Kidney capillary endothelial cell (primary cell): ENCODE results near the gene CYP26A1.

Experiments
- DNase-seq: peaks from one replicate; pipeline ENCODE4 v3.0.0-alpha.2; 2018; ENCODE audit warnings: low spot score

CYP26A1 gene

DNA sequence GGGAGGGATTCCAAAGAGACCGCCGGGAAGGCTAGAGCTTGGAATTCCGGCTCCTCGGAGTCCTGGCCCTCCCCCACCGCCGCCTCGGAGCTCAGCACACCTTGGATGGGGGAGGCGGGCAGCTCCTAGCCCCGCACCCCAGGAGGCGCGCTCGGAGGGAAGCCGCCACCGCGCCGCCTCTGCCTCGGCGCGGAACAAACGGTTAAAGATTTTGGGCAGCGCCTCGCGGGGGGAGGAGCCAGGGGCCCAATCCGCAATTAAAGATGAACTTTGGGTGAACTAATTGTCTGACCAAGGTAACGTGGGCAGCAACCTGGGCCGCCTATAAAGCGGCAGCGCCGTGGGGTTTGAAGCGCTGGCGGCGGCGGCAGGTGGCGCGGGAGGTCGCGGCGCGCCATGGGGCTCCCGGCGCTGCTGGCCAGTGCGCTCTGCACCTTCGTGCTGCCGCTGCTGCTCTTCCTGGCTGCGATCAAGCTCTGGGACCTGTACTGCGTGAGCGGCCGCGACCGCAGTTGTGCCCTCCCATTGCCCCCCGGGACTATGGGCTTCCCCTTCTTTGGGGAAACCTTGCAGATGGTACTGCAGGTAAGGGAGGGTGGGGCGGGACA, at the start of gene CYP26A1:
TSS of gene CYP26A1 (plus strand) at position 355 of the 608 bp plus-strand sequence. CDS start at position 397, 42 bp downstream.
- DNase-seq, result no peak

- DNase-seq, result no peak
These were observed 47.6 kb upstream of the CYP26A1 start for GRCh38 chr10:93026072-93026471.

GRCh38 chr10:93027508-93027907, 46.2 kb upstream of the CYP26A1 start:
- no peak for DNase-seq

DNA sequence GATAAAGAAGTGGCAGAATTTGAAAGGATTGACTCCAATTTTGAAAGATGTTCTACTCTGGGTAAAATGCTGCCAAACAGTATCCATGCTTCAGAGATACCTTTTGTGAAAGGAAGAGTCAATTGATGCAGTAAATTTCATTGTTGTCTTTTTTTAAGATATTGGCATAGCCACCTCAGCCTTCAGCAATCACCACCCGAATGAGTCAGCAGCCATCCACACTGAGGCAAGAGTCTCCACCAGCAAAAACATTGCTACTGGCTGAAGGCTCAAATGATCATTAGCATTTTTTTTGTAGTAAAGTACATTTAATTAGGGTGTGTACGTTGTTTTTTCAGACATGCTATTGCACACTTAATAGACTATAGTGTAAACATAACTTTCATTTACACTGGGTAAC, 44.8 kb upstream of the CYP26A1 start:
- no peak for DNase-seq

GRCh38 chr10:93030409-93030808, 43.3 kb upstream of the CYP26A1 start:
- peak; percentile 20 for DNase-seq

GRCh38 chr10:93032105-93032808, 41.4 kb upstream of the CYP26A1 start:
- DNase-seq, result no peak

- DNase-seq, result no peak
These were observed 40.9 kb upstream of the CYP26A1 start for GRCh38 chr10:93032809-93033137.

DNA sequence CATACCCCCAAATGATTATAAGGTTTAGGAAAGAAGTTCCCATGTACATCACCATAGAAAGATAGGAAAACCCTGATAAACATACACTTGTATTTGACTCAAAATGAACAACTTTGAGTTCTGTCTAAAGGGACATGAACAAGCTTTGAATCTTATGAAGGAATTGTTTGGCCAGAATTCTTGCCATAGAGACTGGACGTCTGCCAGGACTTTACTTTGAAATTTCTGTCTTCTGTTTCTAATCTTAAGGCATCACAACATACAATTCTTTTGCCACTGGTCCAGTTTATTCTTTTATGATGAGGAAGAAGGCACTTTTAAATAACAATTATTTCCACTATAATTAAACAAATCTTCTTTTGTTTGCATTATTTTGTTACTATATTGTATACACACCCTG, 39.3 kb upstream of the CYP26A1 start:
- DNase-seq, result no peak

DNA sequence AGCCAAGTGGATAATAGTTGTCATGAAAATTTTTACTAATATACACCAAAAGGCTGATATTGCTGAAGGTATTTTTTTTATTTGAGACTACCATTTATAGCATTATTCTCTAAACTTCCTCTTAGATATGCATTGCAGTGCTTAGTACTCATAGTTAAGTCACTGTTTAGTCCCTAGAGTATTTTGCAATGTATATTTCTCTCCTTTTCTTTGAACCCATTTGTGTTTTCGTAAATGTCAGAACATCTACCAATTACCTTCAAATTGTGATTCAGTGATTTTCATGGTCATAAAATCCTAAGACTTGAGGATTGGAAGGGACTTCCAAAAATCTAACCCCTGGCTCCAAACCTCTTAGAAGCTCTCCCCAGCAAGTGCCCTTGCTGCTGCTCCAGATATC, 34.6 kb upstream of the CYP26A1 start:
- no peak for DNase-seq

GRCh38 chr10:93039721-93040120, 34.0 kb upstream of the CYP26A1 start:
- no peak for DNase-seq

- no peak for DNase-seq
These were observed 19.2 kb upstream of the CYP26A1 start for GRCh38 chr10:93054486-93054885.

- no peak for DNase-seq
These were observed 15.6 kb upstream of the CYP26A1 start for GRCh38 chr10:93058139-93058538.

GRCh38 chr10:93059975-93060886, 13.5 kb upstream of the CYP26A1 start, which contains the start of gene CYP26C1:
Gene CYP26C1 (plus strand): TSS chr10:93060798. CDS start chr10:93061264, 466 bp downstream.
- no peak for DNase-seq

DNA sequence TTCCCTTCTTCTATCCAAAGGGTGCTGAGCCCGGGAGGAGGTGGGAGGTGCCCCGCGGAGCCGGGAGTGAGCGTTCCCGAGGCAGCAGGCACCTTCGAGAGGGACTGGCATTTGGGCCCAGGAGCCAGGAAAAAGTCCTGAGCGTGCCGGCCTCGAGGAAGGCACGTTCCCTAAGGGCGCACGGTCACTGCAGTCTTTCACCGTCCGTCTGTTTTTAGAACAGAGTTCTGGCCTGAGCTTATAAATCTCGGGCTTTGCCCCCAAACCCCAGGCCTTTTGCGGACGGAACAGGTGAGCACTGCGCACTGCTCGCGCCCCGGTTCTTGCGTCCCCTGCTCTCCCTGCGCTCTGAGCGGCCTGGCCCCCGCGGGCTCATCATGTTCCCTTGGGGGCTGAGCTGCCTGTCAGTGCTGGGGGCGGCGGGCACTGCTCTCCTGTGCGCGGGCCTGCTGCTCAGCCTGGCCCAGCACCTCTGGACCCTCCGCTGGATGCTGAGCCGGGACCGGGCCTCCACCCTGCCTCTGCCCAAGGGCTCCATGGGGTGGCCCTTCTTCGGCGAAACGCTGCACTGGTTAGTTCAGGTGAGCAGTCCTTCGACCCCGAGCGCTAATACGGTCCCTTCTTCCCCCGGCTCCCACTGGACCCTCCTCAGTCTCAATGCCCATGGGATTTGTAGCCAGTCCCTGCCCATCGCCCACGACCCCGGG, 12.7 kb upstream of the CYP26A1 start:
- no peak for DNase-seq

- DNase-seq, result no peak
These were observed 11.8 kb upstream of the CYP26A1 start for GRCh38 chr10:93061594-93062513.

DNA sequence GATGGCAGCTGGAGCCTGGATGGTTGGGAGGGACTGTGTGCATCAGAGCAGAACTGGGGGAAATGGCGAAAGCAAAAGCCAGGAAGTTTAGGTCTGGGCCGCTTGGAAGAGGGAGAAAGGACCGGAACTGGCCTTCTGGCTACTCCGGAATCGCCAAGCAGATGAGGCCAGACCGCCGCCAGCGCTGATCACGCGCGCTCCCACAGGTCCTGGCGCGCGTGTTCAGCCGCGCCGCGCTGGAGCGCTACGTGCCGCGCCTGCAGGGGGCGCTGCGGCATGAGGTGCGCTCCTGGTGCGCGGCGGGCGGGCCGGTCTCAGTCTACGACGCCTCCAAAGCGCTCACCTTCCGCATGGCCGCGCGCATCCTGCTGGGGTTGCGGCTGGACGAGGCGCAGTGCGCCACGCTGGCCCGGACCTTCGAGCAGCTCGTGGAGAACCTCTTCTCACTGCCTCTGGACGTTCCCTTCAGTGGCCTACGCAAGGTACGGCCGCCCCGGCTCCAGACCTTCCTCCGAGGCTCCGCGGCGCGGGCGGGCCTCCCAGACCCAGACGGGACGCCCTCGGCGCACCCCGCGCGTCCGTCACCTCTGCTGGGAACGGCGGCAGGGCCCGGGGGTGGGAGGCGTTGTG, 11.1 kb upstream of the CYP26A1 start:
- DNase-seq, result peak; percentile 56

- DNase-seq, result no peak
These were observed 10.3 kb upstream of the CYP26A1 start for GRCh38 chr10:93063144-93063976.

- no peak for DNase-seq
These were observed 9.6 kb upstream of the CYP26A1 start for GRCh38 chr10:93063977-93064660.
